HG02970 (cell line): ENCODE data around the gene HNRNPLL.
A peak's percentile ranks its signal among the peaks of the same experiment; 100 is the strongest.

ENCODE experiments used
- ATAC-seq: cut with Tn5 transposase; IDR thresholded peaks from one replicate; pipeline ENCODE4 v1.9.1; 2021; ENCODE audit warnings: mild to moderate bottlenecking, moderate library complexity, moderate number of reproducible peaks; ENCODE audit not compliant: unreplicated experiment, low FRiP score

The HNRNPLL gene

GRCh38 chr2:38534746-38535403 lies 67.9 kb downstream of the HNRNPLL start:
- ATAC-seq: no peak

- no peak for ATAC-seq
Measured at GRCh38 chr2:38533757-38534545, 68.8 kb downstream of the HNRNPLL start.

GRCh38 chr2:38533180-38533579 lies 69.5 kb downstream of the HNRNPLL start:
- peak; percentile 82 for ATAC-seq

GRCh38 chr2:38532366-38532765 lies 70.4 kb downstream of the HNRNPLL start:
- ATAC-seq: no peak

GRCh38 chr2:38529208-38529607 lies 73.5 kb downstream of the HNRNPLL start:
- no peak for ATAC-seq

GRCh38 chr2:38528534-38528933 lies 74.2 kb downstream of the HNRNPLL start:
- no peak for ATAC-seq

- no peak for ATAC-seq
Measured at GRCh38 chr2:38528008-38528442, 74.7 kb downstream of the HNRNPLL start.

- ATAC-seq: no peak
Measured at GRCh38 chr2:38527338-38528007, 75.3 kb downstream of the HNRNPLL start.

- no peak for ATAC-seq
Measured at GRCh38 chr2:38526195-38526594, 76.5 kb downstream of the HNRNPLL start.

- no peak for ATAC-seq
Measured at GRCh38 chr2:38524580-38524979, 78.1 kb downstream of the HNRNPLL start.

GRCh38 chr2:38523728-38524437 lies 78.8 kb downstream of the HNRNPLL start:
- ATAC-seq: no peak

GRCh38 chr2:38522754-38523349 lies 79.9 kb downstream of the HNRNPLL start:
- ATAC-seq: no peak

- ATAC-seq: no peak
Measured at GRCh38 chr2:38521835-38522234, 80.9 kb downstream of the HNRNPLL start.

GRCh38 chr2:38517284-38517683 lies 85.4 kb downstream of the HNRNPLL start:
- ATAC-seq: no peak

- ATAC-seq: no peak
Measured at GRCh38 chr2:38516526-38516925, 86.2 kb downstream of the HNRNPLL start.

GRCh38 chr2:38516122-38516521 lies 86.6 kb downstream of the HNRNPLL start:
- ATAC-seq: no peak

GRCh38 chr2:38515155-38516074 lies 87.3 kb downstream of the HNRNPLL start:
- no peak for ATAC-seq

- ATAC-seq: no peak
Measured at GRCh38 chr2:38514603-38515154, 88.0 kb downstream of the HNRNPLL start.

- no peak for ATAC-seq
Measured at GRCh38 chr2:38512211-38512610, 90.5 kb downstream of the HNRNPLL start.
